ENCODE data around the gene MRRF. TPM values are rescaled to one million over a fixed set of nuclear protein-coding genes. Genes with fewer than 3 reads are reported as not detected.

MRRF gene
- 45.9 and 62.5 TPM in 2 replicates for total RNA-seq (2014; rRNA removed; shearing (Covaris generic); ENCODE audit: low replicate concordance)

- peak within 1 kb of the TSS; percentile 86 for H3K4me3 ChIP-seq
- DNase-seq: peak; percentile 93
- H3K27me3 ChIP-seq: no peaks in the 10 kb centered on the region
Observed at GRCh38 chr9:122264360-122265148, at the start of gene MRRF, which contains the start of gene RBM18. TSS of gene MRRF (plus strand) at chr9:122264882. CDS start at chr9:122270892, 6,010 bp downstream. TSS of gene RBM18 (minus strand) at chr9:122264840. CDS start at chr9:122261492, 3,348 bp downstream.

GRCh38 chr9:122215663-122216062 lies 49.0 kb upstream of the MRRF start:
- Histone ChIP-seq H3K36me3 (no peaks in the 10 kb centered on the region), H3K27me3 (peaks cover 48% of the 10 kb centered on the region), H3K9me3 (no peaks in the 10 kb centered on the region), H3K4me3 (no peak overlapping the region)
- DNase-seq: no peak

More at GRCh38 chr9:122264360-122265148, at the start of gene MRRF, which contains the start of gene RBM18:
- no peaks in the 10 kb centered on the region for H3K9me3 ChIP-seq
- peaks cover 31% of the 10 kb centered on the region for H3K36me3 ChIP-seq

- H3K36me3 ChIP-seq: no peaks in the 10 kb centered on the region
- no peak for DNase-seq
- no peak overlapping the region for H3K4me3 ChIP-seq
- peaks cover 44% of the 10 kb centered on the region for H3K27me3 ChIP-seq
- H3K9me3 ChIP-seq: no peaks in the 10 kb centered on the region
Observed at GRCh38 chr9:122216138-122216797, 48.4 kb upstream of the MRRF start.

GRCh38 chr9:122216798-122217418 lies 47.8 kb upstream of the MRRF start:
- Histone ChIP-seq H3K36me3 (no peaks in the 10 kb centered on the region), H3K27me3 (peaks cover 38% of the 10 kb centered on the region), H3K9me3 (no peaks in the 10 kb centered on the region), H3K4me3 (no peak overlapping the region)
- DNase-seq: no peak

GRCh38 chr9:122217640-122218039 lies 47.0 kb upstream of the MRRF start:
- H3K9me3 ChIP-seq: no peaks in the 10 kb centered on the region
- no peaks in the 10 kb centered on the region for H3K36me3 ChIP-seq
- DNase-seq: no peak
- H3K27me3 ChIP-seq: peaks cover 32% of the 10 kb centered on the region
- H3K4me3 ChIP-seq: no peak overlapping the region

- Histone ChIP-seq H3K27me3 (peaks cover 27% of the 10 kb centered on the region), H3K4me3 (no peak overlapping the region), H3K36me3 (no peaks in the 10 kb centered on the region), H3K9me3 (no peaks in the 10 kb centered on the region)
- no peak for DNase-seq
Observed at GRCh38 chr9:122218071-122218934, 46.4 kb upstream of the MRRF start.

- H3K4me3 ChIP-seq: no peak overlapping the region
- DNase-seq: no peak
- no peaks in the 10 kb centered on the region for H3K36me3 ChIP-seq
- H3K9me3 ChIP-seq: no peaks in the 10 kb centered on the region
- H3K27me3 ChIP-seq: peaks cover 23% of the 10 kb centered on the region
Observed at GRCh38 chr9:122218935-122219855, 45.5 kb upstream of the MRRF start.

- DNase-seq: no peak
- H3K36me3 ChIP-seq: no peaks in the 10 kb centered on the region
- no peaks in the 10 kb centered on the region for H3K9me3 ChIP-seq
- peaks cover 22% of the 10 kb centered on the region for H3K27me3 ChIP-seq
- no peak overlapping the region for H3K4me3 ChIP-seq
Observed at GRCh38 chr9:122219856-122220672, 44.6 kb upstream of the MRRF start.

- no peaks in the 10 kb centered on the region for H3K9me3 ChIP-seq
- peaks cover 21% of the 10 kb centered on the region for H3K27me3 ChIP-seq
- no peak for DNase-seq
- no peaks in the 10 kb centered on the region for H3K36me3 ChIP-seq
- no peak overlapping the region for H3K4me3 ChIP-seq
Observed at GRCh38 chr9:122220673-122221182, 44.0 kb upstream of the MRRF start.

- H3K36me3 ChIP-seq: no peaks in the 10 kb centered on the region
- H3K4me3 ChIP-seq: no peak overlapping the region
- H3K9me3 ChIP-seq: no peaks in the 10 kb centered on the region
- H3K27me3 ChIP-seq: peaks cover 23% of the 10 kb centered on the region
- no peak for DNase-seq
Observed at GRCh38 chr9:122221183-122221811, 43.4 kb upstream of the MRRF start.

GRCh38 chr9:122222791-122223190 lies 41.9 kb upstream of the MRRF start:
- Histone ChIP-seq H3K4me3 (no peak overlapping the region), H3K9me3 (no peaks in the 10 kb centered on the region), H3K36me3 (no peaks in the 10 kb centered on the region), H3K27me3 (peaks cover 36% of the 10 kb centered on the region)
- no peak for DNase-seq

- H3K36me3 ChIP-seq: no peaks in the 10 kb centered on the region
- no peak for DNase-seq
- no peaks in the 10 kb centered on the region for H3K9me3 ChIP-seq
- no peak overlapping the region for H3K4me3 ChIP-seq
- peaks cover 41% of the 10 kb centered on the region for H3K27me3 ChIP-seq
Observed at GRCh38 chr9:122223435-122223834, 41.2 kb upstream of the MRRF start.

- Histone ChIP-seq H3K4me3 (no peak overlapping the region), H3K36me3 (no peaks in the 10 kb centered on the region), H3K27me3 (peaks cover 39% of the 10 kb centered on the region), H3K9me3 (no peaks in the 10 kb centered on the region)
- DNase-seq: no peak
Observed at GRCh38 chr9:122225312-122226141, 39.2 kb upstream of the MRRF start.
